Activated CD4-positive, alpha-beta T cell treated with anti-CD3 and anti-CD28 coated beads, Interleukin-10, Interleukin-2, amounts not matched to agents 100 ng/mL and 50 ng/mL, durations not matched to agents 16 hours and 8 hours (primary cell): ENCODE results near the gene ARFGAP3.

Experiments used
- DNase-seq: peaks from one replicate; pipeline ENCODE4 v3.0.0-alpha.2; 2020

Gene ARFGAP3

GRCh38 chr22:42816336-42816735, 40.7 kb downstream of the ARFGAP3 start:
- DNase-seq: no peak

- DNase-seq: no peak
Observed at GRCh38 chr22:42814616-42815015, 42.5 kb downstream of the ARFGAP3 start.

- DNase-seq: no peak
Observed at GRCh38 chr22:42814215-42814614, 42.9 kb downstream of the ARFGAP3 start.

- DNase-seq: no peak
Observed at GRCh38 chr22:42813501-42813900, 43.6 kb downstream of the ARFGAP3 start.

- no peak for DNase-seq
Observed at GRCh38 chr22:42811459-42811858, 45.6 kb downstream of the ARFGAP3 start.

GRCh38 chr22:42808521-42808920, 48.6 kb downstream of the ARFGAP3 start:
- DNase-seq: no peak

- no peak for DNase-seq
Observed at GRCh38 chr22:42807185-42807584, 49.9 kb downstream of the ARFGAP3 start.

- DNase-seq: no peak
Observed at GRCh38 chr22:42805998-42806830, 50.9 kb downstream of the ARFGAP3 start.

- DNase-seq: no peak
Observed at GRCh38 chr22:42805016-42805997, 51.8 kb downstream of the ARFGAP3 start.

- no peak for DNase-seq
Observed at GRCh38 chr22:42803389-42803788, 53.7 kb downstream of the ARFGAP3 start.

GRCh38 chr22:42801252-42802080, 55.6 kb downstream of the ARFGAP3 start:
- DNase-seq: no peak

GRCh38 chr22:42800451-42801251, 56.4 kb downstream of the ARFGAP3 start:
- no peak for DNase-seq

GRCh38 chr22:42799461-42800405, 57.3 kb downstream of the ARFGAP3 start:
- DNase-seq: no peak

- DNase-seq: no peak
Observed at GRCh38 chr22:42799061-42799460, 58.0 kb downstream of the ARFGAP3 start.

- no peak for DNase-seq
Observed at GRCh38 chr22:42797011-42797410, 60.1 kb downstream of the ARFGAP3 start.

- no peak for DNase-seq
Observed at GRCh38 chr22:42796081-42796480, 61.0 kb downstream of the ARFGAP3 start.

- DNase-seq: no peak
Observed at GRCh38 chr22:42794551-42795510, 62.2 kb downstream of the ARFGAP3 start.

GRCh38 chr22:42793848-42794405, 63.1 kb downstream of the ARFGAP3 start:
- DNase-seq: no peak
